NT2/D1 (cell line): ENCODE results near the gene ZNF576.

ENCODE experiments used
- SUZ12 ChIP-seq: IDR thresholded peaks from 2 replicates; pipeline ENCODE4 v1.6.1; 2011; ENCODE audit not compliant: insufficient read length, insufficient read depth; ENCODE audit errors: extremely low read depth
- YY1 ChIP-seq: IDR thresholded peaks from 2 replicates; pipeline ENCODE4 v1.6.1; 2011; ENCODE audit not compliant: insufficient read length, insufficient read depth
- ZNF274 ChIP-seq: IDR thresholded peaks from 2 replicates; pipeline ENCODE4 v1.6.1; 2011; ENCODE audit warnings: mild to moderate bottlenecking, low read depth, low read length

GRCh38 chr19:43578787-43579186, 17.6 kb upstream of the ZNF576 start:
- TF ChIP-seq ZNF274 (no peak), SUZ12 (no peak), YY1 (no peak)
